Parathyroid adenoma (tissue), 2 donors: Measurements from ENCODE around the gene PAX7.
"Not testable (repeated sequence)": the region's sequence is repeated elsewhere in the genome, so short reads cannot be mapped to it uniquely, and the experiment has no call there.

Source experiments
- H2AFZ ChIP-seq: fragments of 300-600 bp; sonication (generic); one replicate; pipeline ENCODE4 v1.7.0; 2017; ENCODE audit warnings: antibody characterized with exemption, mild to moderate bottlenecking
- H3K27ac ChIP-seq: fragments of 300-600 bp; sonication (generic); one replicate; pipeline ENCODE4 v1.7.0; 2017
- H3K27me3 ChIP-seq: fragments of 300-600 bp; sonication (generic); one replicate; pipeline ENCODE4 v1.7.0; 2017; ENCODE audit warnings: low read length; ENCODE audit not compliant: control insufficient read depth, insufficient read depth
- H3K36me3 ChIP-seq: fragments of 300-600 bp; sonication (generic); one replicate; pipeline ENCODE4 v1.7.0; 2017; ENCODE audit warnings: low read length; ENCODE audit not compliant: control insufficient read depth, insufficient read depth
- H3K4me1 ChIP-seq: fragments of 300-600 bp; sonication (generic); one replicate; pipeline ENCODE4 v1.7.0; 2017; ENCODE audit warnings: control low read depth
- H3K4me2 ChIP-seq: fragments of 300-600 bp; sonication (generic); one replicate; pipeline ENCODE4 v1.7.0; 2017; ENCODE audit warnings: low read length
- H3K4me3 ChIP-seq: fragments of 300-600 bp; sonication (generic); one replicate; pipeline ENCODE4 v1.7.0; 2017; ENCODE audit warnings: low read depth, low read length
- H3K79me2 ChIP-seq: fragments of 300-600 bp; sonication (generic); one replicate; pipeline ENCODE4 v1.7.0; 2017; ENCODE audit warnings: control low read depth
- H3K9ac ChIP-seq: fragments of 300-600 bp; sonication (generic); one replicate; pipeline ENCODE4 v1.7.0; 2017; ENCODE audit warnings: mild to moderate bottlenecking
- H3K9me3 ChIP-seq: fragments of 300-600 bp; sonication (generic); one replicate; pipeline ENCODE4 v1.7.0; 2017; ENCODE audit warnings: low read length; ENCODE audit not compliant: control insufficient read depth
- TF ChIP-seq, protein P1 (sequence below): fragments of 300-600 bp; sonication (generic); IDR thresholded peaks from one replicate; pipeline ENCODE4 v1.7.0; 2017; ENCODE audit warnings: antibody characterized with exemption, mild to moderate bottlenecking
- donor health status: primary hyperparathyroidism.

The PAX7 gene

GRCh38 chr1:18686540-18686939 lies 55.9 kb downstream of the PAX7 start:
- Histone ChIP-seq H3K27ac (no peak overlapping the region), H3K27me3 (peaks cover 2% of the 10 kb centered on the region), H3K4me1 (no peaks in the 10 kb centered on the region), H3K36me3 (no peaks in the 10 kb centered on the region), H3K4me2 (no peak overlapping the region), H3K4me3 (no peak overlapping the region), H2AFZ (no peak overlapping the region), H3K9me3 (no peaks in the 10 kb centered on the region), H3K79me2 (no peaks in the 10 kb centered on the region), H3K9ac (no peak overlapping the region)
- TF ChIP-seq, protein P1, sequence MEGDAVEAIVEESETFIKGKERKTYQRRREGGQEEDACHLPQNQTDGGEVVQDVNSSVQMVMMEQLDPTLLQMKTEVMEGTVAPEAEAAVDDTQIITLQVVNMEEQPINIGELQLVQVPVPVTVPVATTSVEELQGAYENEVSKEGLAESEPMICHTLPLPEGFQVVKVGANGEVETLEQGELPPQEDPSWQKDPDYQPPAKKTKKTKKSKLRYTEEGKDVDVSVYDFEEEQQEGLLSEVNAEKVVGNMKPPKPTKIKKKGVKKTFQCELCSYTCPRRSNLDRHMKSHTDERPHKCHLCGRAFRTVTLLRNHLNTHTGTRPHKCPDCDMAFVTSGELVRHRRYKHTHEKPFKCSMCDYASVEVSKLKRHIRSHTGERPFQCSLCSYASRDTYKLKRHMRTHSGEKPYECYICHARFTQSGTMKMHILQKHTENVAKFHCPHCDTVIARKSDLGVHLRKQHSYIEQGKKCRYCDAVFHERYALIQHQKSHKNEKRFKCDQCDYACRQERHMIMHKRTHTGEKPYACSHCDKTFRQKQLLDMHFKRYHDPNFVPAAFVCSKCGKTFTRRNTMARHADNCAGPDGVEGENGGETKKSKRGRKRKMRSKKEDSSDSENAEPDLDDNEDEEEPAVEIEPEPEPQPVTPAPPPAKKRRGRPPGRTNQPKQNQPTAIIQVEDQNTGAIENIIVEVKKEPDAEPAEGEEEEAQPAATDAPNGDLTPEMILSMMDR = no peak

GRCh38 chr1:18687273-18687672 lies 56.6 kb downstream of the PAX7 start:
- no peak overlapping the region for H3K4me2 ChIP-seq
- no peak overlapping the region for H2AFZ ChIP-seq
- peaks cover under 1% of the 10 kb centered on the region for H3K27me3 ChIP-seq
- no peaks in the 10 kb centered on the region for H3K4me1 ChIP-seq
- TF ChIP-seq, protein P1 = no peak
- no peak overlapping the region for H3K9ac ChIP-seq
- no peak overlapping the region for H3K4me3 ChIP-seq
- H3K36me3 ChIP-seq = no peaks in the 10 kb centered on the region
- no peaks in the 10 kb centered on the region for H3K79me2 ChIP-seq
- no peaks in the 10 kb centered on the region for H3K9me3 ChIP-seq
- H3K27ac ChIP-seq = no peak overlapping the region

DNA sequence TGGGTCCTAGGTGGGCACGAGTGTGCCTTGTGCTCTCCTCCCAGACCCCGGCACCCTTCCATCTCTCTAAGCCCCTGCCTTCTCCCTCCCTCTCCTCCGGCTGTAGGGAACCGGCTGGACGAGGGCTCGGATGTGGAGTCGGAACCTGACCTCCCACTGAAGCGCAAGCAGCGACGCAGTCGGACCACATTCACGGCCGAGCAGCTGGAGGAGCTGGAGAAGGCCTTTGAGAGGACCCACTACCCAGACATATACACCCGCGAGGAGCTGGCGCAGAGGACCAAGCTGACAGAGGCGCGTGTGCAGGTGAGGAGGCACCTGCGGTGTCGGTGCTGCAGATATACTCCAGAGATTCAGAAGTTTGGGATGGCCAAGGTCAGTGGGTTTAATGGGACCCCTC lies 61.0 kb downstream of the PAX7 start:
- no peaks in the 10 kb centered on the region for H3K79me2 ChIP-seq
- no peaks in the 10 kb centered on the region for H3K4me1 ChIP-seq
- no peaks in the 10 kb centered on the region for H3K9me3 ChIP-seq
- no peak overlapping the region for H3K4me2 ChIP-seq
- H3K27me3 ChIP-seq = no peaks in the 10 kb centered on the region
- H3K27ac ChIP-seq = no peak overlapping the region
- TF ChIP-seq, protein P1 = no peak
- H2AFZ ChIP-seq = no peak overlapping the region
- H3K36me3 ChIP-seq = no peaks in the 10 kb centered on the region
- no peak overlapping the region for H3K4me3 ChIP-seq
- H3K9ac ChIP-seq = no peak overlapping the region

DNA sequence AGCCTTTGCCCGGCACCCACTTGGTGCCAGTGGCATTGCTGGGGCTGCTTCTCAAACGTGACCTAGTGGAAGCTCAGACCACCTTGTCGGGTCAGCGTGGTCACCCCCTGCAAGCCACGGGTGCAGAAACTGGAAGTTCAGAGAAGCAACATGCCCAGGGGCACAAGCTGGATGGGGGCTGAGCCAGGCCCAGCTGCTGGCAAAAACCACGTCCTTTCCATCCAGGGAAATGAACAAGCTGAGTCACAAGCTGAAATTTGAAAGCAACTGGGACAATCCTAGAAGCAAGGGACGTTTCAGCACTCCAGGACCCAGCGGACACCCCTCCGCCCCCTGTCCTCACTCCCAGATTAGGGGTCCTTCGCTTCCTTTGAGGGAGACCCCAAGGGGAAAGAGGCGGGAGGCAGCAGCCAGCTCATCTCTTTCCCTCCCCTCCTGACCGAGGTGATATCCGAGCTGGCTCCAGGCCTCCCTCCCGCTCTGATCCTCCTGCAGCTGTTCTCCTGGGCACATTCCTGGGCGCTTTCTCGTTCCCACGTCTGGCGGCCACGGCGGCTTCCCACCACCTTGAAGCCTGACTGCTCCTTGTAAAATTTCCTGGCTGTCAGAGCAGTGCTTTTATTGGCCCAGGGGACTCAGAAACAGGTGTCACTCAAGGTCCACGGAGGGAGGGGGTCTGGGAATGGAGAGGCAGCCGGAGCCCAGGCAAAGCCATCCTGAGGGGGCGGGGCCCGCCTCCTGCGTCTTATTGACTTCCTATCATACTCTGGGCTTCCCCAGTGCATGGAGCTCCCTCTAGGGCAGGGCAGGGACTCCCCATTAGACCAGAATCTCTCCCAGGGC lies 62.8 kb downstream of the PAX7 start:
- TF ChIP-seq, protein P1 = no peak
- Histone ChIP-seq H3K27ac (no peak overlapping the region), H3K27me3 (no peaks in the 10 kb centered on the region)

GRCh38 chr1:18694289-18694688 lies 63.6 kb downstream of the PAX7 start:
- not testable (repeated sequence) for H3K27me3 ChIP-seq, H3K4me1 ChIP-seq, H3K4me2 ChIP-seq, H3K79me2 ChIP-seq, H3K9ac ChIP-seq, H3K27ac ChIP-seq, H3K36me3 ChIP-seq, H2AFZ ChIP-seq, H3K4me3 ChIP-seq, H3K9me3 ChIP-seq

More for the DNA sequence above, 62.8 kb downstream of the PAX7 start:
- Histone ChIP-seq H3K4me2 (no peak overlapping the region), H3K79me2 (no peaks in the 10 kb centered on the region), H3K4me1 (no peaks in the 10 kb centered on the region), H3K4me3 (no peak overlapping the region), H3K36me3 (no peaks in the 10 kb centered on the region), H3K9me3 (no peaks in the 10 kb centered on the region), H3K9ac (no peak overlapping the region), H2AFZ (no peak overlapping the region)
